H9 (cell line): Measurements from ENCODE around the gene NGB. TPM values are rescaled to one million over a fixed set of nuclear protein-coding genes. Genes with fewer than 3 reads are reported as not detected.

Experiments used
- DNase-seq: peaks from one replicate; pipeline ENCODE4 v3.0.0-alpha.2; 2017
- H2AFZ ChIP-seq: one replicate; pipeline ENCODE4 v1.6.1; 2013; ENCODE audit warnings: mild to moderate bottlenecking, low read length, control low read depth, moderate library complexity
- H2AK5ac ChIP-seq: 2 replicates; pipeline ENCODE4 v1.6.1; 2013; ENCODE audit warnings: low read length, control low read depth, mixed read lengths; ENCODE audit not compliant: insufficient read length
- H2BK120ac ChIP-seq: one replicate; pipeline ENCODE4 v1.6.1; 2013; ENCODE audit warnings: low read depth, mild to moderate bottlenecking, low read length, control low read depth, inconsistent platforms; ENCODE audit not compliant: poor library complexity, severe bottlenecking
- H2BK12ac ChIP-seq: 2 replicates; pipeline ENCODE4 v1.6.1; 2013; ENCODE audit warnings: low read length, control low read depth, mixed read lengths, low read depth; ENCODE audit not compliant: insufficient read length
- H2BK15ac ChIP-seq: 2 replicates; pipeline ENCODE4 v1.6.1; 2013; ENCODE audit warnings: low read depth, low read length, control low read depth
- H2BK20ac ChIP-seq: one replicate; pipeline ENCODE4 v1.6.1; 2013; ENCODE audit warnings: low read depth, mild to moderate bottlenecking, low read length, control low read depth, inconsistent platforms; ENCODE audit not compliant: poor library complexity, severe bottlenecking
- H2BK5ac ChIP-seq: 2 replicates; pipeline ENCODE4 v1.6.1; 2013; ENCODE audit warnings: low read length, control low read depth, mixed read lengths; ENCODE audit not compliant: insufficient read length
- H3K14ac ChIP-seq: 2 replicates; pipeline ENCODE4 v1.6.1; 2013; ENCODE audit warnings: low read length, control low read depth; ENCODE audit not compliant: insufficient read depth
- H3K18ac ChIP-seq: 2 replicates; pipeline ENCODE4 v1.6.1; 2013; ENCODE audit warnings: low read depth, mild to moderate bottlenecking, mixed read lengths, low read length, control low read depth; ENCODE audit not compliant: insufficient read length
- H3K23ac ChIP-seq: 2 replicates; pipeline ENCODE4 v1.6.1; 2013; ENCODE audit warnings: low read length, control low read depth, mixed read lengths, low read depth; ENCODE audit not compliant: insufficient read length
- H3K23me2 ChIP-seq: 2 replicates; pipeline ENCODE4 v1.6.1; 2013; ENCODE audit warnings: low read depth, mild to moderate bottlenecking, mixed read lengths, low read length, control low read depth; ENCODE audit not compliant: insufficient read length, poor library complexity, severe bottlenecking
- H3K27ac ChIP-seq: 2 replicates; pipeline ENCODE4 v1.5.1; 2013; ENCODE audit warnings: low read length, control low read depth, mixed read lengths, low read depth; ENCODE audit not compliant: insufficient read length
- H3K27me3 ChIP-seq: 2 replicates; pipeline ENCODE4 v1.6.1; 2013; ENCODE audit warnings: low read length, control low read depth, inconsistent platforms; ENCODE audit not compliant: insufficient read depth
- H3K4ac ChIP-seq: 2 replicates; pipeline ENCODE4 v1.6.1; 2013; ENCODE audit warnings: low read depth, mild to moderate bottlenecking, control low read depth, inconsistent platforms, low read length, moderate library complexity
- H3K4me1 ChIP-seq: 2 replicates; pipeline ENCODE4 v1.6.1; 2013; ENCODE audit warnings: low read length, control low read depth, inconsistent platforms; ENCODE audit not compliant: insufficient read depth
- H3K4me2 ChIP-seq: 2 replicates; pipeline ENCODE4 v1.6.1; 2013; ENCODE audit warnings: low read length, control low read depth, mixed read lengths; ENCODE audit not compliant: insufficient read length, insufficient read depth
- H3K56ac ChIP-seq: 2 replicates; pipeline ENCODE4 v1.6.1; 2013; ENCODE audit warnings: low read depth, mild to moderate bottlenecking, mixed read lengths, low read length, control low read depth; ENCODE audit not compliant: insufficient read length
- H3K79me1 ChIP-seq: 2 replicates; pipeline ENCODE4 v1.6.1; 2013; ENCODE audit warnings: low read depth, mild to moderate bottlenecking, moderate library complexity, low read length, control low read depth, inconsistent platforms; ENCODE audit not compliant: insufficient read depth, poor library complexity, severe bottlenecking
- H3K79me2 ChIP-seq: 2 replicates; pipeline ENCODE4 v1.6.1; 2013; ENCODE audit warnings: low read length, control low read depth, inconsistent platforms; ENCODE audit not compliant: insufficient read depth
- H3K9ac ChIP-seq: 2 replicates; pipeline ENCODE4 v1.6.1; 2013; ENCODE audit warnings: low read length, control low read depth, mixed read lengths; ENCODE audit not compliant: insufficient read length; ENCODE audit errors: extremely low read depth
- H3K9me3 ChIP-seq: one replicate; pipeline ENCODE4 v1.6.1; 2013; ENCODE audit warnings: low read depth, low read length, inconsistent platforms; ENCODE audit not compliant: control insufficient read depth
- H3T11ph ChIP-seq: one replicate; pipeline ENCODE4 v1.6.1; 2013; ENCODE audit warnings: mild to moderate bottlenecking, low read length, control low read depth, inconsistent platforms
- H4K20me1 ChIP-seq: one replicate; pipeline ENCODE4 v1.6.1; 2013; ENCODE audit not compliant: control insufficient read depth, insufficient read length, insufficient read depth
- H4K5ac ChIP-seq: 2 replicates; pipeline ENCODE4 v1.6.1; 2013; ENCODE audit warnings: low read depth, mild to moderate bottlenecking, mixed read lengths, low read length, control low read depth; ENCODE audit not compliant: insufficient read length
- H4K8ac ChIP-seq: replicated peaks from 2 replicates; pipeline ENCODE4 v1.6.1; 2013; ENCODE audit warnings: low read length, control low read depth, mixed read lengths, low read depth; ENCODE audit not compliant: insufficient read length
- H4K91ac ChIP-seq: 2 replicates; pipeline ENCODE4 v1.6.1; 2013; ENCODE audit warnings: low read depth, mild to moderate bottlenecking, moderate library complexity, mixed read lengths, low read length, control low read depth; ENCODE audit not compliant: insufficient read length
- H3K27ac Mint-ChIP-seq, 3 experiments: 2 replicates in 2 of 3; 3 replicates in 1 of 3; pipeline ENCODE4 v1.8.0; 2020 to 2021; ENCODE audit warnings: mixed read lengths in 3 of 3, mild to moderate bottlenecking in 1 of 3, moderate library complexity in 1 of 3
- H3K27me3 Mint-ChIP-seq: 2 replicates; pipeline ENCODE4 v1.8.0; 2021; ENCODE audit warnings: low read depth, mild to moderate bottlenecking, moderate library complexity, mixed read lengths
- H3K36me3 Mint-ChIP-seq, 3 experiments: 2 replicates in 2 of 3; 3 replicates in 1 of 3; pipeline ENCODE4 v1.8.0; 2020 to 2021; ENCODE audit warnings: low read depth in 3 of 3, mixed read lengths in 3 of 3; ENCODE audit not compliant: insufficient read depth in 1 of 3
- H3K4me1 Mint-ChIP-seq, 2 experiments: 2 replicates each; pipeline ENCODE4 v1.8.0; 2020; ENCODE audit warnings: mixed read lengths in 2 of 2
- H3K4me3 Mint-ChIP-seq, 2 experiments: 2 replicates in 1 of 2; 3 replicates in 1 of 2; pipeline ENCODE4 v1.8.0; 2020 to 2021; ENCODE audit warnings: mild to moderate bottlenecking in 2 of 2, mixed read lengths in 2 of 2, moderate library complexity in 1 of 2
- H3K9me3 Mint-ChIP-seq, 2 experiments: 2 replicates in 1 of 2; 3 replicates in 1 of 2; pipeline ENCODE4 v1.8.0; 2020; ENCODE audit warnings: mild to moderate bottlenecking in 2 of 2, mixed read lengths in 2 of 2, moderate library complexity in 1 of 2
- WGBS: extraction: QIAGEN DNeasy Blood & Tissue Kit; methylation state at CpG from one replicate; pipeline ENCODE4 v1.1.7; 2013; ENCODE audit warnings: missing lambda C conversion rate, low lambda C conversion rate, mixed read lengths; ENCODE audit not compliant: insufficient read length; ENCODE audit errors: extremely low coverage; 5-methylcytosine and 5-hydroxymethylcytosine counted together
- total RNA-seq: library from RNA; stranded (reverse); gene quantifications from 2 replicates; pipeline ENCODE4 v1.2.1, GENCODE V29; 2021
- TF ChIP-seq, protein P1 (sequence below): fragments of 200-600 bp; sonication (generic); conservative IDR thresholded peaks from 3 replicates; pipeline ENCODE4 v1.8.0; 2021; ENCODE audit warnings: antibody characterized with exemption, mild to moderate bottlenecking

Gene NGB
- total RNA-seq, 1 experiment from 2014 or later, result 0.26 TPM

DNA sequence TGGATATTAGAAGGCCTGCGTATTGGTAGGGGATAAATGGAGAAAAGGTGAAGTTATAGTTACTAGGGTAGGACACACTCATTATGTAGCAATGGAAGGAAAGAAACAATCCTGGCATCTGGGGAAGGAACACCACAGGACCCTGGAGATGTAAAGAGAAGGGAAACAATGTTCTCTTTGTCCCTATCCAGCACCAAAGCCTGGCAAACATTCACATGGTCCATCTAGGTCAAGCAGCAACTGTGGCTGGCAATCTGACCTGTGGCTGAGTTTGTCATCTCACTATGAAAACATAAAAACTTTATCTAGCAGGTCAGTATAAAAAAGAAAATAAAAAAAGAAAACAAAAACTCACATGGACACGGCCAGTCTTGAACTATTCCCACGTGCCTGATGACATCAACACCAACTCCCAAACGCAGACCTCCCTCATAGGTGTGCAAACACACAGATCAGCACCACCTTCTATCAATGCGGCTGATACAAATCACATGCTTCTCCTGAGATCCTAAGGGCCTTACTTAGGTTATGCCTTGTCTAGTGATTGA, 47.1 kb upstream of the NGB start:
- Histone ChIP-seq H3K4me1 (peaks cover 11% of the 10 kb centered on the region; the same call in 1 of the 2 replicates), H4K20me1 (no peaks in the 10 kb centered on the region), H3K4me2 (no peak overlapping the region), H3K79me2 (peaks cover 3% of the 10 kb centered on the region; the same call in 1 of the 2 replicates), H3K27ac (no peak overlapping the region), H2BK20ac (no peak overlapping the region), H3K23ac (no peak overlapping the region), H3K23me2 (peaks cover 2% of the 10 kb centered on the region), H3K27me3 (no peaks in the 10 kb centered on the region), H3K9ac (no peak overlapping the region), H2BK5ac (no peak overlapping the region), H4K8ac (no peak overlapping the region), H3K14ac (no peak overlapping the region), H4K5ac (no peak overlapping the region), H3K18ac (no peak overlapping the region), H2BK120ac (no peak overlapping the region), H3K9me3 (no peaks in the 10 kb centered on the region), H2AFZ (no peak overlapping the region), H2AK5ac (no peak overlapping the region), H2BK12ac (no peak overlapping the region), H3K79me1 (no peaks in the 10 kb centered on the region), H3K56ac (no peak overlapping the region), H3T11ph (no peak overlapping the region), H2BK15ac (no peak overlapping the region), H4K91ac (no peak overlapping the region), H3K4ac (no peak overlapping the region)
- H3K4me3 Mint-ChIP-seq, result peak overlapping the region in 1 of 2 experiments; percentile 57; a peak in 1 of 5 replicates
- peak overlapping the region; percentile 38 to 49 (median 44); a peak in 2 of 7 replicates for H3K27ac Mint-ChIP-seq
- TF ChIP-seq, protein P1, sequence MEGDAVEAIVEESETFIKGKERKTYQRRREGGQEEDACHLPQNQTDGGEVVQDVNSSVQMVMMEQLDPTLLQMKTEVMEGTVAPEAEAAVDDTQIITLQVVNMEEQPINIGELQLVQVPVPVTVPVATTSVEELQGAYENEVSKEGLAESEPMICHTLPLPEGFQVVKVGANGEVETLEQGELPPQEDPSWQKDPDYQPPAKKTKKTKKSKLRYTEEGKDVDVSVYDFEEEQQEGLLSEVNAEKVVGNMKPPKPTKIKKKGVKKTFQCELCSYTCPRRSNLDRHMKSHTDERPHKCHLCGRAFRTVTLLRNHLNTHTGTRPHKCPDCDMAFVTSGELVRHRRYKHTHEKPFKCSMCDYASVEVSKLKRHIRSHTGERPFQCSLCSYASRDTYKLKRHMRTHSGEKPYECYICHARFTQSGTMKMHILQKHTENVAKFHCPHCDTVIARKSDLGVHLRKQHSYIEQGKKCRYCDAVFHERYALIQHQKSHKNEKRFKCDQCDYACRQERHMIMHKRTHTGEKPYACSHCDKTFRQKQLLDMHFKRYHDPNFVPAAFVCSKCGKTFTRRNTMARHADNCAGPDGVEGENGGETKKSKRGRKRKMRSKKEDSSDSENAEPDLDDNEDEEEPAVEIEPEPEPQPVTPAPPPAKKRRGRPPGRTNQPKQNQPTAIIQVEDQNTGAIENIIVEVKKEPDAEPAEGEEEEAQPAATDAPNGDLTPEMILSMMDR, result no peak
- no CpG with 5 or more reads among the region's 5 CpGs for WGBS
- no peak for DNase-seq
- H3K27me3 Mint-ChIP-seq, result no peaks in the 10 kb centered on the region
- H3K36me3 Mint-ChIP-seq, result no peaks in the 10 kb centered on the region
- H3K9me3 Mint-ChIP-seq, result no peaks in the 10 kb centered on the region
- H3K4me1 Mint-ChIP-seq, result peaks cover 56 to 60% of the 10 kb centered on the region in 2 experiments
